ENCODE results near the gene KCNMA1. TPM values are rescaled to one million over a fixed set of nuclear protein-coding genes. Genes with fewer than 3 reads are reported as not detected.
"Not testable (repeated sequence)": the region's sequence is repeated elsewhere in the genome, so short reads cannot be mapped to it uniquely, and the experiment has no call there.

KCNMA1 gene
- total RNA-seq, 2 donors from 2014 or later, result 29.1 to 37.9 TPM

GRCh38 chr10:77391605-77392235 lies 245.9 kb downstream of the KCNMA1 start:
- Histone ChIP-seq H3K27ac (peak overlapping the region; percentile 54 to 58), H3K36me3 (no peaks in the 10 kb centered on the region), H3K27me3 (replicated peaks; ENCODE audit: insufficient read depth) (no peaks in the 10 kb centered on the region), H3K4me1 (replicated peaks) (no peaks in the 10 kb centered on the region), H3K9me3 (no peaks in the 10 kb centered on the region), H3K4me3 (no peak overlapping the region)
- peak; percentile 61 for DNase-seq (ENCODE audit: low spot score)
- intact Hi-C loops (cut with DNase I), result loop anchor here (2.0 to 5.0 kb wide), 4 partner anchors 101 to 246 kb away; partner anchors contain the start of gene KCNMA1
- TF ChIP-seq POLR2AphosphoS5 (IDR thresholded peaks at IDR 0.05) (peak; percentile 38), POLR2A (IDR thresholded peaks at IDR 0.05) (no peak)
- TF ChIP-seq, protein P1, sequence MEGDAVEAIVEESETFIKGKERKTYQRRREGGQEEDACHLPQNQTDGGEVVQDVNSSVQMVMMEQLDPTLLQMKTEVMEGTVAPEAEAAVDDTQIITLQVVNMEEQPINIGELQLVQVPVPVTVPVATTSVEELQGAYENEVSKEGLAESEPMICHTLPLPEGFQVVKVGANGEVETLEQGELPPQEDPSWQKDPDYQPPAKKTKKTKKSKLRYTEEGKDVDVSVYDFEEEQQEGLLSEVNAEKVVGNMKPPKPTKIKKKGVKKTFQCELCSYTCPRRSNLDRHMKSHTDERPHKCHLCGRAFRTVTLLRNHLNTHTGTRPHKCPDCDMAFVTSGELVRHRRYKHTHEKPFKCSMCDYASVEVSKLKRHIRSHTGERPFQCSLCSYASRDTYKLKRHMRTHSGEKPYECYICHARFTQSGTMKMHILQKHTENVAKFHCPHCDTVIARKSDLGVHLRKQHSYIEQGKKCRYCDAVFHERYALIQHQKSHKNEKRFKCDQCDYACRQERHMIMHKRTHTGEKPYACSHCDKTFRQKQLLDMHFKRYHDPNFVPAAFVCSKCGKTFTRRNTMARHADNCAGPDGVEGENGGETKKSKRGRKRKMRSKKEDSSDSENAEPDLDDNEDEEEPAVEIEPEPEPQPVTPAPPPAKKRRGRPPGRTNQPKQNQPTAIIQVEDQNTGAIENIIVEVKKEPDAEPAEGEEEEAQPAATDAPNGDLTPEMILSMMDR (IDR thresholded peaks at IDR 0.05), result peak; percentile 50 to 72 (median 65)
- 11% methylated on average over 12 of the region's 12 CpGs for WGBS

GRCh38 chr10:77390481-77390891 lies 247.1 kb downstream of the KCNMA1 start:
- intact Hi-C loops (cut with DNase I), result loop anchor here (5.0 kb wide), 3 partner anchors 102 to 247 kb away; partner anchors contain the start of gene KCNMA1
- no peak for DNase-seq (ENCODE audit: low spot score)
- Histone ChIP-seq H3K36me3 (no peaks in the 10 kb centered on the region), H3K4me1 (replicated peaks) (no peaks in the 10 kb centered on the region), H3K27me3 (replicated peaks; ENCODE audit: insufficient read depth) (no peaks in the 10 kb centered on the region), H3K9me3 (no peaks in the 10 kb centered on the region), H3K27ac (peak overlapping the region; percentile 54 to 58), H3K4me3 (no peak overlapping the region)
- 32% methylated on average over 2 of the region's 2 CpGs for WGBS
- TF ChIP-seq POLR2AphosphoS5 (IDR thresholded peaks at IDR 0.05) (peak; percentile 29), POLR2A (IDR thresholded peaks at IDR 0.05) (no peak)
- TF ChIP-seq, protein P1 (IDR thresholded peaks at IDR 0.05), result no peak

DNA sequence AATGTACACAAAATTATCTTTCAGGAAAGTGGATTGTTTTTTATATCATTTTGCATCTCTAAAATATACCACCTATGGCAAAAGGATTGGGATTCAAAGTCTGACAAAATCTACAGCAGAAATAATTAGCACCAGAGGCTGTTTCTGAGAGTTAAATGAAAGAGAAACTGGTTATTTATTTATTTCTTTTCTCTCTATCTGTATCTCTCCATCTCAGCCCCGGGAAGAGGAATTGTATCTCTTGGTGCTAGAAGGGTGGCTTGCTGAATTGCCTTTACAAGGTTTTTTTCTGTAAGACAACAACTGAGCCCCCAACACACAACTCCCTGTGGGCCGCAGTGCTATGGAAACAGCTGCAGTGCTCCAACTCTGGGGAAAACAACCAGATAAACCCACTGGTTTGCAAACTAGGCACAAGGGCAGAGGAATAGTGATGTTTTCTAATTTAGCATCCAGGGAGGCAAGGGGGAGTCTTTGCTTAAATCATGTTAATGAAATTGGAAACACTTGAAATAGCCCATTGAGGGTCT lies 249.0 kb downstream of the KCNMA1 start:
- H3K36me3 ChIP-seq, result no peaks in the 10 kb centered on the region
- DNase-seq (ENCODE audit: low spot score), result no peak
- TF ChIP-seq POLR2AphosphoS5 (IDR thresholded peaks at IDR 0.05) (no peak), POLR2A (IDR thresholded peaks at IDR 0.05) (no peak)
- TF ChIP-seq, protein P1 (IDR thresholded peaks at IDR 0.05), result no peak
- no peak overlapping the region for H3K4me3 ChIP-seq
- H3K27me3 ChIP-seq (replicated peaks; ENCODE audit: insufficient read depth), result no peaks in the 10 kb centered on the region
- no peak overlapping the region for H3K27ac ChIP-seq
- H3K4me1 ChIP-seq (replicated peaks), result no peaks in the 10 kb centered on the region
- H3K9me3 ChIP-seq, result no peaks in the 10 kb centered on the region
- intact Hi-C loops (cut with DNase I), result no loop called here
- WGBS, result 30% methylated on average over 2 of the region's 2 CpGs

GRCh38 chr10:77387701-77388100 lies 249.9 kb downstream of the KCNMA1 start:
- H3K27me3 ChIP-seq (replicated peaks; ENCODE audit: insufficient read depth); H3K4me3 ChIP-seq; H3K36me3 ChIP-seq; H3K9me3 ChIP-seq; DNase-seq (ENCODE audit: low spot score); H3K4me1 ChIP-seq (replicated peaks); H3K27ac ChIP-seq; intact Hi-C loops (cut with DNase I): not testable (repeated sequence)
- WGBS, result 83% methylated on average over 2 of the region's 2 CpGs

DNA sequence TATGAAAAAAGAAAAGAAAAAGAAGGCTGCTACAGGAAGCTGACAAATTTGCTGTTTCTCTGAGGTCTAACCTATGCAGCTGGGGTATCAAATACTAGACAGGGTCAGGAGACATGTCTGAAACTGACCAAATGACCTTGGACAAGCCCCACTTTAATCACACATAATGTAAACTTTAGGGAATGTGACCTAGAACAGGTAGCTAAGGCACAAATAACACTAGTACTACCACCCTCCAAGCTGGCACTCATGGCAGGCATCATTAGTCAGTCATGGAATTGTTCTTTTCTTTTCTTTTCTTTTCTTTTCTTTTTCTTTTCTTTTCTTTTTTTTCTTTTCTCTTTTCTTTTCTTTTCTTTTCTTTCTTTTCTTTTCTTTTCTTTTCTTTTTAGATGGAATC lies 250.4 kb downstream of the KCNMA1 start:
- no peaks in the 10 kb centered on the region for H3K4me1 ChIP-seq (replicated peaks)
- intact Hi-C loops (cut with DNase I), result no loop called here
- DNase-seq (ENCODE audit: low spot score), result no peak

More for the DNA sequence above, 250.4 kb downstream of the KCNMA1 start:
- peak overlapping the region; percentile 10 to 42 for H3K27ac ChIP-seq
- no peaks in the 10 kb centered on the region for H3K27me3 ChIP-seq (replicated peaks; ENCODE audit: insufficient read depth)
- H3K4me3 ChIP-seq, result no peak overlapping the region
- H3K9me3 ChIP-seq, result no peaks in the 10 kb centered on the region
- TF ChIP-seq, protein P1 (IDR thresholded peaks at IDR 0.05), result no peak
- TF ChIP-seq POLR2AphosphoS5 (IDR thresholded peaks at IDR 0.05), result no peak
- TF ChIP-seq POLR2A (IDR thresholded peaks at IDR 0.05), result no peak
- H3K36me3 ChIP-seq, result no peaks in the 10 kb centered on the region
